ENCODE measurements around the gene MYBBP1A.

DNA sequence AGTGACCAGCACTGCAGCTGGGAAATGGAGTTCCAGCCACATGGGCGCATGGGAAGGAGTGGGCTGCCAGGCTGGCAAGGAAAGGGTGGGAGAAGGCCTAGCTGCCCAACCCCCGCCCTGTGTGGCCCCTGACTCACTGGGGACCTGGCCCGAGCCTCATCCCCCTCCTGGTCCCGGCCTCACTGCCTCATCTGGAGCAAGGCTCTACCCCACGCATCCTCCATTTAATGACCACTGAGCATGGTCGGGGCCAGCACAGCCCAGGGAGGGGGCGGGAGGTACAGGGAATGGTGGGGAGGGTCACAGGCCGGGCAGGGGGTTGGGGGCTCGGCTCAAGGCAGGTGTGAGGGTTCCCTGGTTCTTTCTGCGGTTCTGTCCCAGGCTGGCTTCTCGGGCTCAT, 40.4 kb downstream of the MYBBP1A start:
- TF ChIP-seq CTCF (IDR thresholded peaks at IDR 0.05) (no peak), POLR2A (IDR thresholded peaks at IDR 0.05) (no peak)
